Measurements from ENCODE around the gene KCTD10.
"Not testable (repeated sequence)": the region's sequence is repeated elsewhere in the genome, so short reads cannot be mapped to it uniquely, and the experiment has no call there.

KCTD10 gene

GRCh38 chr12:109440851-109441490, 36.1 kb downstream of the KCTD10 start:
- TF ChIP-seq REST (IDR thresholded peaks at IDR 0.05; ENCODE audit: insufficient replicate concordance, low read depth) = no peak
- TF ChIP-seq POLR2AphosphoS5 (IDR thresholded peaks at IDR 0.05; ENCODE audit: low read depth) = no peak
- TF ChIP-seq SPI1 (IDR thresholded peaks at IDR 0.05; ENCODE audit: borderline replicate concordance, low read depth) = no peak
- TF ChIP-seq GABPA (IDR thresholded peaks at IDR 0.05; ENCODE audit: low read depth) = no peak
- no peak for TF ChIP-seq CTCF (IDR thresholded peaks at IDR 0.05; ENCODE audit: insufficient read depth, low read length)
- no peaks in the 10 kb centered on the region for H3K27me3 ChIP-seq (ENCODE audit: insufficient read depth, poor library complexity, severe bottlenecking)
- no peak overlapping the region for H3K4me3 ChIP-seq (replicated peaks; ENCODE audit: insufficient read depth, low read length)
- DNase-seq (ENCODE audit: low read depth in 1 of 2, low spot score in 1 of 2) = no peak
- no peak overlapping the region for H3K27ac ChIP-seq (replicated peaks)

- not testable (repeated sequence) for DNase-seq (ENCODE audit: low read depth in 1 of 2, low spot score in 1 of 2); H3K27ac ChIP-seq (replicated peaks); H3K4me3 ChIP-seq (replicated peaks; ENCODE audit: insufficient read depth, low read length)
Observed at GRCh38 chr12:109439951-109440350, 37.1 kb downstream of the KCTD10 start.

GRCh38 chr12:109439181-109439580, 37.9 kb downstream of the KCTD10 start:
- DNase-seq (ENCODE audit: low read depth in 1 of 2, low spot score in 1 of 2) = no peak
- TF ChIP-seq GABPA (IDR thresholded peaks at IDR 0.05; ENCODE audit: low read depth) (no peak), CTCF (IDR thresholded peaks at IDR 0.05; ENCODE audit: insufficient read depth, low read length) (no peak), REST (IDR thresholded peaks at IDR 0.05; ENCODE audit: insufficient replicate concordance, low read depth) (no peak), POLR2AphosphoS5 (IDR thresholded peaks at IDR 0.05; ENCODE audit: low read depth) (no peak), SPI1 (IDR thresholded peaks at IDR 0.05; ENCODE audit: borderline replicate concordance, low read depth) (no peak)
- Histone ChIP-seq H3K4me3 (replicated peaks; ENCODE audit: insufficient read depth, low read length) (no peak overlapping the region), H3K27ac (replicated peaks) (no peak overlapping the region), H3K27me3 (ENCODE audit: insufficient read depth, poor library complexity, severe bottlenecking) (no peaks in the 10 kb centered on the region)

More at GRCh38 chr12:109439951-109440350, 37.1 kb downstream of the KCTD10 start:
- not testable (repeated sequence) for H3K27me3 ChIP-seq (ENCODE audit: insufficient read depth, poor library complexity, severe bottlenecking)

- TF ChIP-seq GABPA (IDR thresholded peaks at IDR 0.05; ENCODE audit: low read depth) (no peak), REST (IDR thresholded peaks at IDR 0.05; ENCODE audit: insufficient replicate concordance, low read depth) (no peak), POLR2AphosphoS5 (IDR thresholded peaks at IDR 0.05; ENCODE audit: low read depth) (no peak), SPI1 (IDR thresholded peaks at IDR 0.05; ENCODE audit: borderline replicate concordance, low read depth) (no peak), CTCF (IDR thresholded peaks at IDR 0.05; ENCODE audit: insufficient read depth, low read length) (no peak)
- Histone ChIP-seq H3K27ac (replicated peaks) (no peak overlapping the region), H3K27me3 (ENCODE audit: insufficient read depth, poor library complexity, severe bottlenecking) (no peaks in the 10 kb centered on the region), H3K4me3 (replicated peaks; ENCODE audit: insufficient read depth, low read length) (no peak overlapping the region)
- DNase-seq (ENCODE audit: low read depth in 1 of 2, low spot score in 1 of 2) = no peak
Observed at GRCh38 chr12:109436188-109436560, 40.9 kb downstream of the KCTD10 start.

Measured in HL-60 (cell line).